ENCODE results near the gene EPHA1.

EPHA1 gene

GRCh38 chr7:143411976-143412708 is 3.5 kb upstream of the EPHA1 start:
- ChIA-PET POLR2A (no interaction called here), CTCF (interaction anchor here (0.6 to 0.9 kb wide), 2 partner anchors 63 to 172 kb away, joined by 3 to 4 read pairs; no protein-coding TSS in a partner anchor)
- TF ChIP-seq FOXK2 (IDR thresholded peaks at IDR 0.05) = no peak
- no peak for TF ChIP-seq ARNT (IDR thresholded peaks at IDR 0.05)
- TF ChIP-seq SUZ12 (IDR thresholded peaks at IDR 0.05) = no peak
- TF ChIP-seq ZNF384 (IDR thresholded peaks at IDR 0.05) = no peak
- DNase-seq (ENCODE audit: extremely low spot score) = no peak

GRCh38 chr7:143410521-143411004 is 1.9 kb upstream of the EPHA1 start:
- TF ChIP-seq FOXK2 (IDR thresholded peaks at IDR 0.05) = no peak
- no peak for TF ChIP-seq LEF1 (IDR thresholded peaks at IDR 0.05; ENCODE audit: borderline replicate concordance)
- no peak for TF ChIP-seq BHLHE40 (IDR thresholded peaks at IDR 0.05; ENCODE audit: borderline replicate concordance)
- no peak for TF ChIP-seq FOXA1 (IDR thresholded peaks at IDR 0.05)
- no peak for TF ChIP-seq FOXM1 (IDR thresholded peaks at IDR 0.05; ENCODE audit: borderline replicate concordance)
- TF ChIP-seq CTBP1 (IDR thresholded peaks at IDR 0.05; ENCODE audit: borderline replicate concordance) = no peak
- ChIA-PET CTCF (no interaction called here), POLR2A (interaction anchor here (1.6 kb wide), 1 partner anchor 30 kb away, joined by 5 read pairs; no protein-coding TSS in a partner anchor)
- no peak for DNase-seq (ENCODE audit: extremely low spot score)

- POLR2A ChIA-PET = no interaction called here
- no peak for TF ChIP-seq L3MBTL2 (conservative IDR thresholded peaks at IDR 0.05)
- TF ChIP-seq NFRKB (IDR thresholded peaks at IDR 0.05) = no peak
- no peak for TF ChIP-seq FOXA1 (IDR thresholded peaks at IDR 0.05)
- no peak for TF ChIP-seq FOXK2 (IDR thresholded peaks at IDR 0.05)
- no peak for TF ChIP-seq SP1 (IDR thresholded peaks at IDR 0.05)
- TF ChIP-seq SUZ12 (IDR thresholded peaks at IDR 0.05) = no peak
- no peak for TF ChIP-seq FOXM1 (IDR thresholded peaks at IDR 0.05; ENCODE audit: borderline replicate concordance)
- TF ChIP-seq LEF1 (IDR thresholded peaks at IDR 0.05; ENCODE audit: borderline replicate concordance) = no peak
- no peak for TF ChIP-seq ELF4 (IDR thresholded peaks at IDR 0.05)
- no peak for TF ChIP-seq ZNF384 (IDR thresholded peaks at IDR 0.05)
- no peak for TF ChIP-seq PKNOX1 (IDR thresholded peaks at IDR 0.05)
- TF ChIP-seq HDGF (IDR thresholded peaks at IDR 0.05; ENCODE audit: borderline replicate concordance) = no peak
- TF ChIP-seq TARDBP (IDR thresholded peaks at IDR 0.05) = no peak
- TF ChIP-seq ARNT (IDR thresholded peaks at IDR 0.05) = no peak
- no peak for TF ChIP-seq CTBP1 (IDR thresholded peaks at IDR 0.05; ENCODE audit: borderline replicate concordance)
- no peak for DNase-seq (ENCODE audit: extremely low spot score)
- CTCF ChIA-PET = interaction anchor here (0.6 to 1.0 kb wide), 6 partner anchors 8 to 873 kb away, joined by 3 to 4 read pairs (median 3); no protein-coding TSS in a partner anchor
Observed at GRCh38 chr7:143408252-143408685, 387 bp downstream of the EPHA1 start.

- no peak for TF ChIP-seq ARNT (IDR thresholded peaks at IDR 0.05)
- no peak for TF ChIP-seq FOXA1 (IDR thresholded peaks at IDR 0.05)
- TF ChIP-seq FOXK2 (IDR thresholded peaks at IDR 0.05) = no peak
- no peak for TF ChIP-seq ZNF384 (IDR thresholded peaks at IDR 0.05)
- no peak for TF ChIP-seq CTBP1 (IDR thresholded peaks at IDR 0.05; ENCODE audit: borderline replicate concordance)
- no peak for TF ChIP-seq HDGF (IDR thresholded peaks at IDR 0.05; ENCODE audit: borderline replicate concordance)
- TF ChIP-seq PKNOX1 (IDR thresholded peaks at IDR 0.05) = no peak
- TF ChIP-seq BHLHE40 (IDR thresholded peaks at IDR 0.05; ENCODE audit: borderline replicate concordance) = no peak
- no peak for TF ChIP-seq SP1 (IDR thresholded peaks at IDR 0.05)
- TF ChIP-seq LEF1 (IDR thresholded peaks at IDR 0.05; ENCODE audit: borderline replicate concordance) = no peak
- TF ChIP-seq FOXM1 (IDR thresholded peaks at IDR 0.05; ENCODE audit: borderline replicate concordance) = no peak
- TF ChIP-seq SUZ12 (IDR thresholded peaks at IDR 0.05) = no peak
- no peak for TF ChIP-seq TARDBP (IDR thresholded peaks at IDR 0.05)
- no peak for TF ChIP-seq NFRKB (IDR thresholded peaks at IDR 0.05)
- no peak for TF ChIP-seq L3MBTL2 (conservative IDR thresholded peaks at IDR 0.05)
- TF ChIP-seq ELF4 (IDR thresholded peaks at IDR 0.05) = no peak
- no peak for DNase-seq (ENCODE audit: extremely low spot score)
- ChIA-PET CTCF (interaction anchor here (0.6 to 2.5 kb wide), 5 partner anchors 9 to 192 kb away, joined by 3 to 11 read pairs (median 3); no protein-coding TSS in a partner anchor), POLR2A (interaction anchor here (1.4 kb wide), 1 partner anchor 27 kb away, joined by 4 read pairs; no protein-coding TSS in a partner anchor)
Observed at GRCh38 chr7:143407287-143408251, 1.1 kb downstream of the EPHA1 start.

GRCh38 chr7:143406002-143406357 is 2.7 kb downstream of the EPHA1 start:
- ChIA-PET CTCF (interaction anchor here (1.1 to 2.5 kb wide), 3 partner anchors 10 to 166 kb away, joined by 3 to 11 read pairs (median 6); no protein-coding TSS in a partner anchor), POLR2A (no interaction called here)
- DNase-seq (ENCODE audit: extremely low spot score) = no peak
- TF ChIP-seq PKNOX1 (IDR thresholded peaks at IDR 0.05) = no peak
- no peak for TF ChIP-seq BHLHE40 (IDR thresholded peaks at IDR 0.05; ENCODE audit: borderline replicate concordance)
- TF ChIP-seq CTBP1 (IDR thresholded peaks at IDR 0.05; ENCODE audit: borderline replicate concordance) = no peak
- TF ChIP-seq FOXA1 (IDR thresholded peaks at IDR 0.05) = no peak
- TF ChIP-seq FOXM1 (IDR thresholded peaks at IDR 0.05; ENCODE audit: borderline replicate concordance) = no peak
- no peak for TF ChIP-seq ZNF384 (IDR thresholded peaks at IDR 0.05)

Measured in HEK293T (cell line).